Fibroblast of lung (primary cell): Measurements from ENCODE around the gene MREG.

Experiments
- CTCF ChIP-seq, 2 donors: IDR thresholded peaks in 1 of 2; conservative IDR thresholded peaks in 1 of 2; 1 replicate in 1 of 2; 2 replicates in 1 of 2; pipeline ENCODE4 v1.5.1; 2011 to 2012; ENCODE audit warnings: low read length in 2 of 2, control low read depth in 1 of 2, inconsistent platforms in 1 of 2, low read depth in 1 of 2, mild to moderate bottlenecking in 1 of 2
- EZH2 ChIP-seq: IDR thresholded peaks from 2 replicates; pipeline ENCODE4 v1.5.1; 2012; ENCODE audit warnings: low read length, control low read depth, mild to moderate bottlenecking; ENCODE audit errors: missing control alignments

GRCh38 chr2:216006164-216006663 lies 7.1 kb downstream of the MREG start:
- no peak for TF ChIP-seq CTCF (conservative IDR thresholded peaks at IDR 0.05 in 1 of 2, IDR thresholded peaks at IDR 0.05 in 1 of 2; ENCODE audit: low read depth in 1 of 2, low read length in 2 of 2)
- no peak for TF ChIP-seq EZH2
